Measurements from ENCODE around the gene SPECC1L. TPM values are rescaled to one million over a fixed set of nuclear protein-coding genes. Genes with fewer than 3 reads are reported as not detected.
"Not testable (repeated sequence)": the region's sequence is repeated elsewhere in the genome, so short reads cannot be mapped to it uniquely, and the experiment has no call there.

The SPECC1L gene
- total RNA-seq, 1 donor from 2014 or later: 79.5 TPM

DNA sequence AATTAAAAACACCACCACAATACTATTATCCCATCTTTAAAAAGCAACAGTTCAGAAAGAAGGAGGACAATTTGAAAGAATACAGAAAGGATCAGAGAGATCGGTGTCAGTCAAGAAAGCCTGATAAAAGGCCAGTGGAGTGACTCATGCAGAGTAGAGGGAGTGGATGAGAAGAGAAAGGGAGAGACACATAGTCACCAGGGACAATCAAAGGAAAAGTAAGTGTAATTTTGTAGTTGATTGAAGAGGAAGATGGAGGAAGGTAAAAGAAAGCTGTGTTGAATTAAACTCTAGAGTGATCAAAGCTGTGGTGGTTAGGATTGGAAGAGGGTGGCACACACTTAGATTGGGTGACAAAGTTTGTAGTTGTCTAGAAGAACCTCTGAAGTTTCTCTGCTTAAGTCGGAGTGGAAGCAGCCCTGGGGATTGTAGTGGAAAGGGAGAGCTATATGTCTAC lies 14.1 kb downstream of the SPECC1L start:
- H3K9me3 Mint-ChIP-seq (ENCODE audit: unreplicated experiment): no peaks in the 10 kb centered on the region
- peaks cover 4% of the 10 kb centered on the region for H3K36me3 Mint-ChIP-seq (ENCODE audit: unreplicated experiment)
- no peaks in the 10 kb centered on the region for H3K27me3 Mint-ChIP-seq (ENCODE audit: unreplicated experiment)
- H3K4me3 Mint-ChIP-seq (ENCODE audit: unreplicated experiment): no peak overlapping the region
- peaks cover 69% of the 10 kb centered on the region for H3K4me1 Mint-ChIP-seq (ENCODE audit: unreplicated experiment)
- no peak for DNase-seq (ENCODE audit: extremely low spot score, unreplicated experiment)
- H3K27ac Mint-ChIP-seq (ENCODE audit: unreplicated experiment): peak overlapping the region; percentile 5
- TF ChIP-seq, protein P1, sequence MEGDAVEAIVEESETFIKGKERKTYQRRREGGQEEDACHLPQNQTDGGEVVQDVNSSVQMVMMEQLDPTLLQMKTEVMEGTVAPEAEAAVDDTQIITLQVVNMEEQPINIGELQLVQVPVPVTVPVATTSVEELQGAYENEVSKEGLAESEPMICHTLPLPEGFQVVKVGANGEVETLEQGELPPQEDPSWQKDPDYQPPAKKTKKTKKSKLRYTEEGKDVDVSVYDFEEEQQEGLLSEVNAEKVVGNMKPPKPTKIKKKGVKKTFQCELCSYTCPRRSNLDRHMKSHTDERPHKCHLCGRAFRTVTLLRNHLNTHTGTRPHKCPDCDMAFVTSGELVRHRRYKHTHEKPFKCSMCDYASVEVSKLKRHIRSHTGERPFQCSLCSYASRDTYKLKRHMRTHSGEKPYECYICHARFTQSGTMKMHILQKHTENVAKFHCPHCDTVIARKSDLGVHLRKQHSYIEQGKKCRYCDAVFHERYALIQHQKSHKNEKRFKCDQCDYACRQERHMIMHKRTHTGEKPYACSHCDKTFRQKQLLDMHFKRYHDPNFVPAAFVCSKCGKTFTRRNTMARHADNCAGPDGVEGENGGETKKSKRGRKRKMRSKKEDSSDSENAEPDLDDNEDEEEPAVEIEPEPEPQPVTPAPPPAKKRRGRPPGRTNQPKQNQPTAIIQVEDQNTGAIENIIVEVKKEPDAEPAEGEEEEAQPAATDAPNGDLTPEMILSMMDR (IDR thresholded peaks at IDR 0.05): no peak

DNA sequence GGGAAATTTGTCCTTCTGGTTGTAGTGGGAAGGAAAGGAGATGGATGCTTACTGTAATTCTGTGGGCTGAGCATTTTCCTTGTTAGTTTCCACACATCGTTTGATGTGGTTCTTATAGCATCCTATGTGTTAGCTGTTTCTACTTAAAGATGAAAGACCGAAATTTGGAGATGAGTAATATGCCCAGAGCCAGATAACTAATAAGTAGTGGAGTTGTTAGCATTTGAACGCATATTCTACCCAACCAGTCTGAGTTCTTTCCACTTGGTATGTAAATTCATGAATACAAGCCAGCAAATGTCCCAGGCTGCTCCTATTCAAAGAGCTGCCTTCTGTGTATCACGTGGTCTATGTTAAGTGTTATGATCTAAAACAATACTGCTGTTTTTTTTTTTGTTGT lies 14.6 kb downstream of the SPECC1L start:
- no peak overlapping the region for H3K4me3 Mint-ChIP-seq (ENCODE audit: unreplicated experiment)
- no peak for DNase-seq (ENCODE audit: extremely low spot score, unreplicated experiment)
- TF ChIP-seq, protein P1 (IDR thresholded peaks at IDR 0.05): no peak
- no peaks in the 10 kb centered on the region for H3K27me3 Mint-ChIP-seq (ENCODE audit: unreplicated experiment)
- peaks cover 4% of the 10 kb centered on the region for H3K36me3 Mint-ChIP-seq (ENCODE audit: unreplicated experiment)
- H3K27ac Mint-ChIP-seq (ENCODE audit: unreplicated experiment): no peak overlapping the region
- H3K9me3 Mint-ChIP-seq (ENCODE audit: unreplicated experiment): no peaks in the 10 kb centered on the region
- H3K4me1 Mint-ChIP-seq (ENCODE audit: unreplicated experiment): peaks cover 73% of the 10 kb centered on the region

DNA sequence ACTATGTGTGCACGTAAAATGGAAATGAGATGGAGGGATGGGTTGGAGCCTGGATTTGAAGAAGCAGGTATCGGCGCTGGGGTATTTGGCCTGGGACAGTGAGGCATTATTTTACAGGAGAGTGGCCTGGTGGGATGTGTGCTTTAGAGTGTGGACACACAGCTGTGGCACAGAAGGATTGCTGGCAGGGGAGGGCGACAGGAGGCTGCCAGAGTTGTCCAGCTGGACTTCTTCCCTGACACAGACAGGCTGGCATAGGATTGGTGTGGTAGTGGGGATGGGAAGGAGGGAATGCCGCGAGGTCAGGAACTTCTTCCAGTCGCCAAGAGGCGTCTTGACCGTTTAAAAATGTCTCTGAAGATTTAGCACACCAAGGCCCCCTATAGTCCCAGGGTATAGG lies 16.6 kb downstream of the SPECC1L start:
- not testable (repeated sequence) for H3K4me3 Mint-ChIP-seq (ENCODE audit: unreplicated experiment); DNase-seq (ENCODE audit: extremely low spot score, unreplicated experiment); H3K27me3 Mint-ChIP-seq (ENCODE audit: unreplicated experiment); H3K36me3 Mint-ChIP-seq (ENCODE audit: unreplicated experiment); H3K9me3 Mint-ChIP-seq (ENCODE audit: unreplicated experiment)
- Mint-ChIP-seq H3K27ac (ENCODE audit: unreplicated experiment) (peak overlapping the region; percentile 83), H3K4me1 (ENCODE audit: unreplicated experiment) (peaks cover 80% of the 10 kb centered on the region)

DNA sequence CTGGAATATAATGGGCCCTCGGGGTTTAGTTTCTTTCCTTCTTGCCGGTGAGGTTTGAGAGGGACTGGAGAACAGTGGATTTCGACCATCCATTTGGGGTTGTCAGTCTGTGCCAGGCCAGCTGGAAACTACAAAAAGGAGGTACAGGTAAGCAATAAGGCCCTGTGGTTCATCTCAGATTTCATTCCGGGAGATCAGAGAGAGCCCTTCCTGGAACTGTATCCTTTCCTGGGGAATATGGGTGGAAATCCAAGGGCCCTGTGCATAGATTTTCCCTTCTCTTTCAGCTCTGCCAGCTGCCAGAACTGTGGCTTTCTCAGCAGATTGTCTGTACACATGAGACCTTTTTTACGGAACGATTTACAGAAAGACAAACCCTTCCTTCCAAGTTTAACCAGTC lies 17.2 kb downstream of the SPECC1L start:
- Mint-ChIP-seq H3K4me1 (ENCODE audit: unreplicated experiment) (peaks cover 81% of the 10 kb centered on the region), H3K27ac (ENCODE audit: unreplicated experiment) (peak overlapping the region; percentile 83)
- not testable (repeated sequence) for H3K9me3 Mint-ChIP-seq (ENCODE audit: unreplicated experiment); H3K36me3 Mint-ChIP-seq (ENCODE audit: unreplicated experiment); H3K27me3 Mint-ChIP-seq (ENCODE audit: unreplicated experiment); H3K4me3 Mint-ChIP-seq (ENCODE audit: unreplicated experiment); DNase-seq (ENCODE audit: extremely low spot score, unreplicated experiment)

DNA sequence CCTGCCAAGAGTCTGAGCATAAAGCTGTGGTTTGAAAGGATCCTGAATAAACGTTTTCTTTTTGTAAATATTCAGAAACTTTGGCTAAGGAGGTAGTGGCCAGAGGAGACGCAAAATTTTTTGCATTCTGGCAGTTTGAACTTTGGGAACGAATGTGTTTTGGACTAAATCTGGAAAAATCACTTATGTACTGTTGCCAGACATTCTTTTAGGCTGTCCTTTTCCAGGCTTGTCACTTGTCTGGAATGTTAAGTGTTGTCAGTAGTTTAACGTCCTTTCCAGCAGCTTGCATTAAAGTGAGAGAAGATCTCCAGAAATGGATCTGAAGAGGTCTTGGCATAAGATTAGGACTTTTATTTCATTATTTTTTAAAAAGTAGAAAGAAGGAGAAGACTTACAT lies 18.5 kb downstream of the SPECC1L start:
- H3K36me3 Mint-ChIP-seq (ENCODE audit: unreplicated experiment): peaks cover 2% of the 10 kb centered on the region
- peak overlapping the region; percentile 92 for H3K27ac Mint-ChIP-seq (ENCODE audit: unreplicated experiment)
- TF ChIP-seq, protein P1 (IDR thresholded peaks at IDR 0.05): no peak
- H3K4me3 Mint-ChIP-seq (ENCODE audit: unreplicated experiment): peak overlapping the region; percentile 46
- H3K4me1 Mint-ChIP-seq (ENCODE audit: unreplicated experiment): peaks cover 76% of the 10 kb centered on the region
- no peaks in the 10 kb centered on the region for H3K27me3 Mint-ChIP-seq (ENCODE audit: unreplicated experiment)
- no peak for DNase-seq (ENCODE audit: extremely low spot score, unreplicated experiment)
- no peaks in the 10 kb centered on the region for H3K9me3 Mint-ChIP-seq (ENCODE audit: unreplicated experiment)

DNA sequence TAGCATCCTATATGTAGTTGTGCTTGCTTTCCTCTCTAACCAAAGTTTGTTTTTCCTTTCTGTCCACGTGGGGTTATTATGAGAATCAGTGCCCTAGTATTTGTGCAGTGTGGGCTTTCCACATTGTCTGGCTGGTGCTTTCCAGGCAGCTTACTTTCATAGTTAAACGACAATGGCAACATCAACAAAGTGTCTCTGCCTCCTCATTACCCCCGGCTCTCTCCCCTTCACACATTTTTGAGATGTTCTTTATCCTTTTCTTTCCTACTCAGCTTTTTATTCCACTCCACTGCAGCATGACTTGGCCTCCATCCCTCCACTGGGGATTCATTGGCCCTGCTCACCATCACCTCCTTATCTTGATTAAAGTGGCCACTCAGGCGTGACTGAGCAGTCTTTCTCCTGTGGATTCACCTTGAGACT lies 19.1 kb downstream of the SPECC1L start:
- Mint-ChIP-seq H3K36me3 (ENCODE audit: unreplicated experiment) (peaks cover 2% of the 10 kb centered on the region), H3K9me3 (ENCODE audit: unreplicated experiment) (no peaks in the 10 kb centered on the region), H3K27ac (ENCODE audit: unreplicated experiment) (peak overlapping the region; percentile 92), H3K4me1 (ENCODE audit: unreplicated experiment) (peaks cover 72% of the 10 kb centered on the region), H3K27me3 (ENCODE audit: unreplicated experiment) (no peaks in the 10 kb centered on the region), H3K4me3 (ENCODE audit: unreplicated experiment) (peak overlapping the region; percentile 48)
- no peak for DNase-seq (ENCODE audit: extremely low spot score, unreplicated experiment)
- TF ChIP-seq, protein P1 (IDR thresholded peaks at IDR 0.05): no peak

All from osteocyte (in vitro differentiated cells).